Measurements from ENCODE around the gene RGS6.
A peak's percentile ranks its signal among the peaks of the same experiment; 100 is the strongest.

Gene RGS6

DNA sequence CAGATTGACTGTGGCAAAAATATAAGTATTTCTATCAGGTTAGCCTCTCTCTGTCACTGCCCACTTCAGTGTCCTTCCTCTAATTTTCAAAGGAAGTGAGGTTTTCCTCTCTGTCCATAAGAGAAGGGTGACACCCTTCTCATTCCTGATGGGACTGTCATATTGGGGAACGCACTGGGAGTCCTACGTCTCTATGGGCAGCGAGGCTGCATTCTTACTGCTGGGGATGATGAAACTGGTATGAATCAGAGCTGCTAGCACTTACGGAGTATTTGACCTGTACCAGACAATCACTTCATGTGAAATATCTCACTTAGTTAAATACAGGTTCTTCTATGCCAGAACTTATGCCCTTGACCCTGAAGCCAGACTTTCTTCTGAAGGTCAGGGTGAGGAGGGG lies 525.4 kb downstream of the RGS6 start:
- no peak overlapping the region for H3K4me3 ChIP-seq (ENCODE audit: low read depth, low read length)
- H3K27me3 ChIP-seq (replicated peaks): no peaks in the 10 kb centered on the region
- no peaks in the 10 kb centered on the region for H3K36me3 ChIP-seq (replicated peaks)
- peak; percentile 90 for DNase-seq
- TF ChIP-seq, protein P1, sequence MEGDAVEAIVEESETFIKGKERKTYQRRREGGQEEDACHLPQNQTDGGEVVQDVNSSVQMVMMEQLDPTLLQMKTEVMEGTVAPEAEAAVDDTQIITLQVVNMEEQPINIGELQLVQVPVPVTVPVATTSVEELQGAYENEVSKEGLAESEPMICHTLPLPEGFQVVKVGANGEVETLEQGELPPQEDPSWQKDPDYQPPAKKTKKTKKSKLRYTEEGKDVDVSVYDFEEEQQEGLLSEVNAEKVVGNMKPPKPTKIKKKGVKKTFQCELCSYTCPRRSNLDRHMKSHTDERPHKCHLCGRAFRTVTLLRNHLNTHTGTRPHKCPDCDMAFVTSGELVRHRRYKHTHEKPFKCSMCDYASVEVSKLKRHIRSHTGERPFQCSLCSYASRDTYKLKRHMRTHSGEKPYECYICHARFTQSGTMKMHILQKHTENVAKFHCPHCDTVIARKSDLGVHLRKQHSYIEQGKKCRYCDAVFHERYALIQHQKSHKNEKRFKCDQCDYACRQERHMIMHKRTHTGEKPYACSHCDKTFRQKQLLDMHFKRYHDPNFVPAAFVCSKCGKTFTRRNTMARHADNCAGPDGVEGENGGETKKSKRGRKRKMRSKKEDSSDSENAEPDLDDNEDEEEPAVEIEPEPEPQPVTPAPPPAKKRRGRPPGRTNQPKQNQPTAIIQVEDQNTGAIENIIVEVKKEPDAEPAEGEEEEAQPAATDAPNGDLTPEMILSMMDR (IDR thresholded peaks at IDR 0.05; ENCODE audit: low read depth, low read length, missing control alignments): no peak
- in situ Hi-C loops (cut with HindIII; ENCODE audit: low pct_ligation_motif_present, low sequenced_read_pairs): no loop called here
- H3K27ac ChIP-seq: peak overlapping the region; percentile 53

DNA sequence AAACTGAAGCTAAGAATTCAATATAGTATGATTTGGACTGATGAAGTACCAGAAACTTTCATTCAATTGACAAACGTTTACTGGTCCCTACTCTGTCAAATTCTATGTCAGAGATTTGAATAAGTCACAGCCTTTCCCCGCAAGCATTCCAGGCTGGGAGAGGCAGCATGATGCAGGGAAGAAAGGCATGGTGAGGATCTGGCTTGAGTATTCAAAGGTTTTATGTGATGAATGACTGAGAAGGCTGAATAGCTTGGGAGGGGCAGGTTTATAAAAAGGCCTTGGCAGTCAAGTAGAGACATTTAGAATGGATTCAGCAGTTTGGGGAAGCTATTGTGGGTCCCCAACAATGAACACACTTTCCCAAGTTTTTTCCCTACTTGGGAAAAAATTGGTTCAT lies 529.8 kb downstream of the RGS6 start:
- no peak overlapping the region for H3K27ac ChIP-seq
- DNase-seq: no peak
- H3K36me3 ChIP-seq (replicated peaks): no peaks in the 10 kb centered on the region
- H3K27me3 ChIP-seq (replicated peaks): no peaks in the 10 kb centered on the region
- no peak overlapping the region for H3K4me3 ChIP-seq (ENCODE audit: low read depth, low read length)
- in situ Hi-C loops (cut with HindIII; ENCODE audit: low pct_ligation_motif_present, low sequenced_read_pairs): no loop called here
- TF ChIP-seq, protein P1 (IDR thresholded peaks at IDR 0.05; ENCODE audit: low read depth, low read length, missing control alignments): no peak

DNA sequence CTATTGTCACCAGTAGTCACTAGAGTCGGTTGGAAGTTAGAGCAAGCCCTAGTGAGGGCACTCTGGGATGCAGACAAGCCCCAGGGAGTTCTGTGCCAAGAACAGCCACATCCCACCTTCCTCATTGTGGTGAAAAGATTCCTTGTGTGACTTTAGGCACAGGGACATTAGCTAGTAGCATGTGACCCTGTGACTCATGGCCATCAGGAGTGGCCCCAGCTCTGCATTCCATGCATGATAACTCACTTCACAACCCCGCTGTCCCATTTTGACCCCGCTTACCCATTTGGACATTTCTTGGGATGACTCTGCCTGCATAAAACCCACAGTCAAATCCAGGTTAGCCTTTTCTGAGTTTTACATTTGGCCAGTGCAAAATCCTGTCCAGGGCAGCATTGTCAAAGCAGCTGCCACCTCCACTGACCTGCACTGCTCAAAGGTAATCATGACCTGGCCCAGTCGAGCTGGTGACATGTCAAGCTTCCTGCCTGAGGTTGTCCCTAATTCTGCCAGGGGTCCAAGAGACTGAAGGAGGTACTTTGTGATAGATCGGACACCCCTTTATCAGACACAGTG lies 531.1 kb downstream of the RGS6 start:
- TF ChIP-seq, protein P1 (IDR thresholded peaks at IDR 0.05; ENCODE audit: low read depth, low read length, missing control alignments): no peak
- in situ Hi-C loops (cut with HindIII; ENCODE audit: low pct_ligation_motif_present, low sequenced_read_pairs): no loop called here
- peak; percentile 59 for DNase-seq
- H3K27me3 ChIP-seq (replicated peaks): no peaks in the 10 kb centered on the region
- no peak overlapping the region for H3K4me3 ChIP-seq (ENCODE audit: low read depth, low read length)
- no peak overlapping the region for H3K27ac ChIP-seq
- no peaks in the 10 kb centered on the region for H3K36me3 ChIP-seq (replicated peaks)

DNA sequence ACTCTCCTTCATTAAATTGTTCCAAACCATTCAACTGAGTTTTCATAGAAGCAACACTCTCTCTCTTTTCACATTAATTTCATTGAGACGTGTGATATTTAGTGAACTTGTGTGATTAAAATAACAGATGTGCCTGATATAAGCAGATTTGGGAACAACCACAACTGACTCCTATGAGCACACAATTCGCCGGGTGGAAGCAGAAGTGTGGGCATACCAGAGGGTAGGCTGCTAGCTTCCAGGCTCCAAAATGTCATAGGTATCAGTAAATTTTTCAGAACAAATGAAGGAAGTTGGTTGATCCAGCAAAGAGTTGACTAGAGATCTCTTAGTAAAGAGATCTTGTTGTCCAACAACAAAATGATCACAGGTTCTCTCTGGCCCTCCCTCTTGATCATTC lies 532.0 kb downstream of the RGS6 start:
- TF ChIP-seq, protein P1 (IDR thresholded peaks at IDR 0.05; ENCODE audit: low read depth, low read length, missing control alignments): no peak
- Histone ChIP-seq H3K4me3 (ENCODE audit: low read depth, low read length) (no peak overlapping the region), H3K36me3 (replicated peaks) (no peaks in the 10 kb centered on the region), H3K27me3 (replicated peaks) (no peaks in the 10 kb centered on the region), H3K27ac (no peak overlapping the region)
- DNase-seq: no peak
- in situ Hi-C loops (cut with HindIII; ENCODE audit: low pct_ligation_motif_present, low sequenced_read_pairs): no loop called here

DNA sequence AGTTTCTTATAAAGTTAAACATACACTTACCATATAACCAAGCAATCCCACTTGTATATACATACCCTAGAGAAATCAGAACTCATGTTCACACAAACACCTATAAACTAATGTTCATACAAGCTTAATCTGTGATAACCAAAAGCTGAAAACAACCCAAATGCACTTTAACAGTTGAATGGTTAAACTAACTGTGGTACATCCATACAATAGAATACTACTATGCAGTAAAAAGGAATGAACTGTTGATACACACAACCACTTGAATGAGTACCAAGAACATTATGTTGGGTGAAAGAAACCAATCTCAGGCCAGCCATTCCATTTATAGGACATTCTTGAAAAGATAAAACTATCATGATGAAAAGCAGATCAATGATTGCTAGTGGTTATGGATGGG lies 534.1 kb downstream of the RGS6 start:
- no peak overlapping the region for H3K4me3 ChIP-seq (ENCODE audit: low read depth, low read length)
- in situ Hi-C loops (cut with HindIII; ENCODE audit: low pct_ligation_motif_present, low sequenced_read_pairs): no loop called here
- no peaks in the 10 kb centered on the region for H3K27me3 ChIP-seq (replicated peaks)
- H3K27ac ChIP-seq: no peak overlapping the region
- no peaks in the 10 kb centered on the region for H3K36me3 ChIP-seq (replicated peaks)
- TF ChIP-seq, protein P1 (IDR thresholded peaks at IDR 0.05; ENCODE audit: low read depth, low read length, missing control alignments): no peak
- no peak for DNase-seq

DNA sequence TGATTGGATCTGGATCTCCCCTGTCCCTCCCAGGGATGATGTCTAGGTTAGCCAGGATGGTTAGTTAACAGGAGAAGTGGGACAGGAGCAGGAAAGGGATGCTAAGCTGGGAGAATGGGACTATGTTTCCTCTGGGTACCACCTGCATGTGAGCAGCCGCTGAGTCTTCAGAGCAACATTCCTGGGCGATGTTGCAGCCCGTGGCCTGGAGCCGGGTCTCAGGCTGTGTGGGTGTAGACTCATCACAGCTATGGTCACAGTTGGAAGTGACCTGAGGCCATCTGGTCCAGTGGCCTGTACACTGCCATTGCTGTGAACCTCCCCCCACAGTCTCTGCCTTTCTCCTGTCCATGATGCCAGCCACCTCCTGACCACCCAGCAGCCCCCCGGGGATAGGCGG lies 539.1 kb downstream of the RGS6 start:
- H3K27me3 ChIP-seq (replicated peaks): no peaks in the 10 kb centered on the region
- H3K27ac ChIP-seq: no peak overlapping the region
- no peak for DNase-seq
- TF ChIP-seq, protein P1 (IDR thresholded peaks at IDR 0.05; ENCODE audit: low read depth, low read length, missing control alignments): no peak
- no peaks in the 10 kb centered on the region for H3K36me3 ChIP-seq (replicated peaks)
- no peak overlapping the region for H3K4me3 ChIP-seq (ENCODE audit: low read depth, low read length)
- in situ Hi-C loops (cut with HindIII; ENCODE audit: low pct_ligation_motif_present, low sequenced_read_pairs): no loop called here

Data from brain microvascular endothelial cell (primary cell).